ENCODE measurements around the gene RAD51B.
"Not testable (repeated sequence)": the region's sequence is repeated elsewhere in the genome, so short reads cannot be mapped to it uniquely, and the experiment has no call there.

The RAD51B gene

DNA sequence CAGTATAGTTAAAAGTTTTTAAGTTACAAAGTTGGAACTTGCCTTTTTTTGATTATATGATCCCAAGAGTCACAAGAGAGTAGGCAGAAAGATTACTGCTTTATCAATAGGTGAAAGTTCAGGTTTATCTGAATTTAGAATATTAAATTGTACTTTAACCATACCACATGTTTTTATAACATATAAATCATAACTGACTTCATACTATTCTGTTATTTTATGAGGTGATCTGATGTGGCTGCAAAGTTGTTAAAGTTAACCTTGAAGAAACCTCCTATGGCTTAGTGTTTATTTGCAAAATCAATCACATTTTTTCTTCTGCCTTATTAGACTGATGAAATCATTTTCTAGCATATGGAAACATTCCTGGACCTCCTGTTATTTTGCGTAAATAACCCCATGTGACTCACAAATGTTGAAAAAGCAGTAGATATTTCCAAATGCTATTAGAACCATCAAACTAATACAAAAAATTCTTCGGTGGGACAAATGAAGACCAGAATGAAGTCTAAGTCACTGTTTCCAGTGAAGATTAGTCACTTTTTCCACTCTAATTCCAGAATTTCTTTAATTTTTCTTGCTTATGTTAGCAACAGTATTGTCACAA is 132.1 kb downstream of the RAD51B start:
- FAIRE-seq = no peak

DNA sequence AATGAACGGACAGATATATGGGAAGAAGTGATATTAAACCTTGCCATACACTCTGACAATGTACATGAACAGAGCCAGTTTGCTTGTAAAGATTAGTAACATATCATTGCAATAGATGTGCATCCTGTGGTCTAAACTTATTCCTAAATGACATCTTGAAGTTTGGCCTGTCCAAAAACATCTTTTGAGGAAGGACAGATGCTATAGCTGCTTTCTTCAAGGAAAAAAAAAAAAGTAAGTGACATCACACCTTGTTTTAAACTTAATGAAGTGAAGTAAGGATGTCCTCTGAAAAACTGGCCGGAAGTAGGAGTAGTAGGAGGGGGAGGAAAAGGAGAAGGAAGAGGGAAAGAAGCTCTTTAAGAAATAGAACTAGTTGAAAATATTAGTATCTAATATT is 132.8 kb downstream of the RAD51B start:
- no peak for FAIRE-seq

DNA sequence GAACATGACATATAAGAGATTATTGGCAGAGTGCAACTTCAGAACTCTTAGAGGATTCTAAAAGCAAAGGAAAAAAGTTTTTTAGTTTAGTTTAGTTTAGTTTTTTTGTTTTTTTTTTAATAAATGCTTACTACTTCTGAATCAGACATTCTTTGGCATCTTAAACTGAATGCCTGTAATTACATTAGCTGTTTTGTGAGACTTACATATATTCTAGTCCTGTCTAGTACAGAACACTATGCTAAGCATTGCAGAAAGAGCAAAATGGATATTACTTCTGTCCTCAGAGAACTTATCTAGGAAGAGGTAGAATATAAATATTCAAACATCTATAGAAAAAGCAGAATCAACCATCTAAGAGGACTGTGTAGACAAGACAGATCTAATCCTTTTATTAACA is 133.2 kb downstream of the RAD51B start:
- FAIRE-seq = no peak

DNA sequence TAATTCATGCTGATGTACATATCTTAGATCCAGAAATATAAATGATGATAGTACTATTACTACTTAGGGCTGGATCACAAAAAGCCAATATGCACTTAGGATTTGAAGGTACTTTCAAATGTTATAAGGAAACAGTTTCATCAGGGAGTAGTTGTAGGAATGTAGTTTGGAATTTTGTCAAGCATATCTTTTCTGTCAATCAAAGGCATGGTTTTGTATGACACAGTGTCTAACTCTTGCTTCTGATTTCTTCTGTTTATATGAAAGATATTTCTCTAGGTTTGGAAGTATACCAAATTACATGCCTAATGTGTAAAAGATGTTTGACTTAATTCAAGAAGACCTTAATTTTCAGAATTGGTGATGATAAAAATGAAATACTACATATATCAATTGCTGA is 135.7 kb downstream of the RAD51B start:
- peak; percentile 31 for FAIRE-seq

DNA sequence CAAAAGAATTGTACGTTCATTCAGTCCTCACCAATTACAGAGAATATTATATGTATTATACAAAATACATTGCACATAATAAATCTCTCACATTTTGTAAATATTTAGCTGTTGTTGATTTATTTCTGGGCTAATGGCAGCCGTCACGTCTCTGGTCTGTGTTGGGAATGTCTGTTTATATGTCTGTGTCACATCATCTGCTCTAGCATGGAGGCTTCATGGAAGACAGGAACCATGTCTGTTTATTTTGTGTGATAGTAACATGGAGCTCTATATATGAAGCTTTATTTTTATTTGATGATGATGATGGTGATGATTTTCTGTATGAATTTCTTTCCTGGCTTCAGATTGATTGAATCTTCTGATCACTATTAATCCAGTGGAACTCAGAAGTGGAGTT is 138.4 kb downstream of the RAD51B start:
- FAIRE-seq = no peak

DNA sequence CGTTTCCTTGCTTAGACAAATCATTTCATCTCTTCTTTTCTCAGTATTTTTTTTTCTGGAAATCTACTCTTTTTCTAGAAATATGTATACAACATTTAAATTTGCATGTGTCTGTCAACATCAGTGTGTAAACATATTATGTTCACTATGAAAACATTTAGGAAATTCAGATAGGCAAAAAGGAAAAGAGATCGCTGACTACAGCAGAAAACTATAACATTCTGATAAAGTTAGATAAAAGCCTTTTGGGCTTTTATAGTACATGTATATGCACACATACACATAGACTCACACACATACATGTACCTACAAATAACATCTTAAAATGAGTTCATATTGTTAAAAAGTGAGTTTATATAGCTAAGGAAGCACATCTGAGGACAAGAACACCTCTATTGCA is 142.1 kb downstream of the RAD51B start:
- peak; percentile 14 for FAIRE-seq

DNA sequence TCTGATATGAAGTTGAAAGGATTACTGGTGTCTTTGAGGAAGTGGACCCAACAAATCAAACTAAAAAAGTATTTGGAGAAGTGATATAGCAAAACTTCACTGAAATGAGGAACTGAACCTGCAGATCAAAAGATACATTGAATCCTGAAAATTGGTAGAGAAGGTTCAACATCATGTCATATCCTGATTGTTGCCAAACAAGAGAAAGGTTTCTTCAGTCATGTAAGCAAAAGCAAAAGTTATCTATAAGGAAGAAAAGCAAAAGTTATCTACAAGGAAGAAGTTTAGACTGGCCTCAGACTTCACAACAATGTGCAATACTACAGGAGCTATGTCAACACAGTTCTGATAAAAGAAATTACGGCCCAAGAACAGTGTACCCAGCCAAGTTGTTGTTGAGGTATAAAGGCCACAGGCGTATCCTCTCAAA is 142.7 kb downstream of the RAD51B start:
- peak; percentile 93 for FAIRE-seq

DNA sequence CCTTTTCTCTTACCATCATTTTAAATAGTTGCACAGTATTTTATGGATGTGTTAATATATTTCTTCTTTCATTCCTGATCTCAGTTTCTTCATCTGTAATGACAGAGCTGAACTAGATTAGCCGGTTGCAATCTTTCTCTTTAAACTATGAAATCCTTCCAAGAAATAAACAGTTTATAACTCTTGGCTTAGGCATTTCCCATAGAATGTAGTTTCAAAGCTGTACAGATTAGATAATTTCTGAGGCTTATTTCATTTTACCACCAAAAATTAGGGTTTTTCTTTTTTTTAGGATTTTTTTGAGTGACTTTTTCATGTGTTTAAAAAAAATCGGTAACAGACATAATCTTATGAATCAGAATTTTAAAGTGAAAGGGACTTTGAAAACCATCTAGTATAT is 144.0 kb downstream of the RAD51B start:
- no peak for FAIRE-seq

DNA sequence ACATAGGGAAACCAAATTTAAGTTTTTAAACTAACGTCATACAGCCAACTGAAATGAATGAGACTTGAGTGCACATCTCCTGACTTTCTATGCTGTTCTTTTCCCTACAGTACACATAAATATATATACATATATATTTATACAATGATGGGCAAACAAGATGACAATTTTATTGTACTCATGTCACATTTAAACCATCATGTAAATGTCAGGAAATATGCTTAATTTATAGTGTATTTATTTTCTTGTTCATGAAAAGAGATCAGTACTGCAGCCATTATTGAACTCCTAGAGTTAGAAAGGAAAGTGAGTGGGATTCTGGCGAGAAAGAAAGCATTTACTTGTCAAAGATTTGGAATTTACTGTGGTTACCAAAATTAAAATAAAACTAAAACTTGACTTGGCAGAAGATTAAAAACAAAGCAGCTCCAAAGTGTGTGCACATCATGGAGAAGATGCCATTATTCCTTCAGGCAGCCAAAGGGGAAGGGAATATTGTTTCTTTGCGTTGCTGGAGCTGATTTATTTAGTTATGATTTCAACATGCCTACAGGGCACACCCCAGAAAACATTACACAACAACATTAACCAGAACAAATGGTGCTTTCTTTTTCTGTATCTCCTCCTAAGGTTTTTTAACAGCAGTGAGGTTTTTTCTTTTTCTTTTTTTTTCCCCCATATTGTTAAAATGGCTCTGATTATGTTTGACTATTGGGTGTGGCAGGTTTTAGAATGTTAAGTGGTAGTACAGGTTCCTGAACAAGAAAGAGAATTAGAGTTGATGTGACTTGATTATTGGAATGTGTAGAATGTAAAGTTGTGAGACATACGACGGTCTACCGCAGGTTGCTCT is 144.6 kb downstream of the RAD51B start:
- FAIRE-seq = peak; percentile 88

DNA sequence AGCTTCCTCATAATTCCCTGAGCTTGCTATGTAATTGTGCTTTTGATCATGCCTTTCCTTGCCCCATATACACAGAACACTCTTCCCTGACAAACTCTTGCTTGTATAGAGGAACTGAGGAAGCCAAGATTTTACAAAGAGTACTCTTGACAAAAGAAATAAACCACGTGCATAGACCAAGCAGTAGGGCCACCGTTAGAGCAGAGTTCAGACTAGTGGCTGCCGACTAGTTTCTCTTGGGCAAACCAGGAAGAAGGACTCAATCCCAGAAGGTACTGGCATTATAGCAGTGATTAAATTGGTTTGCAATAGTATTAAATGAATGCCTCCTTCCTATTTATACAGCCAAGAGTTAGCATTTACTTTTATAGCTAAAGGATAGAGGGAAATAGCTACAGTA is 146.1 kb downstream of the RAD51B start:
- FAIRE-seq = no peak

DNA sequence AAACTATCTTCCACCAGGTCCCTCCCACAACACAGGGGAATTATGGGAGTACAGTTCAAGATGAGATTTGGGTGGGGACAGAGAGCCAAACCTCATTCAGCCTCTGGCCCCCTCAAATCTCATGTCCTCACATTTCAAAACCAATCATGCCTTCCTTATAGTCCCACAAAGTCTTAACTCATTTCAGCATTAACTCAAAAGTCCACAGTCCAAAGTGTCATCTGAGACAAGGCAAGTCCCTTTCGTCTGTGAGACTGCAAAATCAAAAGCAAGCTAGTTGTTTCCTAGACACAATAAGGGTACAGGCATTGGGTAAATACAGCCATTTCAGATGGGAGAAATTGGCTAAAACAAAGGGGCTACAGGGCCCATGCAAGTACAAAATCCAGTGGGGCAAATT is 147.6 kb downstream of the RAD51B start:
- no peak for FAIRE-seq

DNA sequence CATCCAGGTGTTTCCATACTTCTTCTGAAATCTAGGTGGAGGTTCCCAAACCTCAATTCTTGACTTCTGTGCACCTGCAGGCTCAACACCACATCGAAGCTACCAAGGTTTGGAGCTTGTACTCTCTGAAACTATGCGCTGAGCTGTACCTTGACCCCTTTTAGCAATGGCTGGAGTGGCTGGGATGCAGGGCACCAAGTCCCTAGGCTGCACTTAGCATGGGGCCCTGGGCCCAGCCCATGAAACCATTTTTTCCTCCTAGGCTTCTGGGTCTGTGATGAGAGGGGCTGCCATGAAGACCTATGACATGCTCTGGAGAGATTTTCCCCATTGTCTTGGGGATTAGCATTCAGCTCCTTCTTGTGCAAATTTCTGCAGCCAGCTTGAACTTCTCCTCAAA is 148.4 kb downstream of the RAD51B start:
- FAIRE-seq = not testable (repeated sequence)

DNA sequence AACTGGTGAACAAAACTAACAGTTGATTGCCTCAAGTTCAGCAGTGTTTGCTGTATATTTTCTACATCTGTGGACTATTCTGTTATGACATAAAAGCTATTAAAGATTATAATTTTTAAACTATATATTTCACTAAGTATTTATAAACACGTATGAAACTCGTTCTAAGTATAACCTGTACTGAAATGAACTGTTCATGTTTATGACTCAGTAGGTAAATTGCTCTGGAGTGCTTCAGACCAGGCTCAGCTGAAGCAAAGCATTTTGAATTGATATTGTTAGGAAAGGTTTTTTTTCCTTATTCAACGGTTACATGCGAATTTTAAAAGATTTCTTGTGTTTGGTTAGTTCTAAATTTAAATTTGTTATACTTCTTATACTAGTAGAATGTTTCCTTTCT is 151.3 kb downstream of the RAD51B start:
- FAIRE-seq = no peak

DNA sequence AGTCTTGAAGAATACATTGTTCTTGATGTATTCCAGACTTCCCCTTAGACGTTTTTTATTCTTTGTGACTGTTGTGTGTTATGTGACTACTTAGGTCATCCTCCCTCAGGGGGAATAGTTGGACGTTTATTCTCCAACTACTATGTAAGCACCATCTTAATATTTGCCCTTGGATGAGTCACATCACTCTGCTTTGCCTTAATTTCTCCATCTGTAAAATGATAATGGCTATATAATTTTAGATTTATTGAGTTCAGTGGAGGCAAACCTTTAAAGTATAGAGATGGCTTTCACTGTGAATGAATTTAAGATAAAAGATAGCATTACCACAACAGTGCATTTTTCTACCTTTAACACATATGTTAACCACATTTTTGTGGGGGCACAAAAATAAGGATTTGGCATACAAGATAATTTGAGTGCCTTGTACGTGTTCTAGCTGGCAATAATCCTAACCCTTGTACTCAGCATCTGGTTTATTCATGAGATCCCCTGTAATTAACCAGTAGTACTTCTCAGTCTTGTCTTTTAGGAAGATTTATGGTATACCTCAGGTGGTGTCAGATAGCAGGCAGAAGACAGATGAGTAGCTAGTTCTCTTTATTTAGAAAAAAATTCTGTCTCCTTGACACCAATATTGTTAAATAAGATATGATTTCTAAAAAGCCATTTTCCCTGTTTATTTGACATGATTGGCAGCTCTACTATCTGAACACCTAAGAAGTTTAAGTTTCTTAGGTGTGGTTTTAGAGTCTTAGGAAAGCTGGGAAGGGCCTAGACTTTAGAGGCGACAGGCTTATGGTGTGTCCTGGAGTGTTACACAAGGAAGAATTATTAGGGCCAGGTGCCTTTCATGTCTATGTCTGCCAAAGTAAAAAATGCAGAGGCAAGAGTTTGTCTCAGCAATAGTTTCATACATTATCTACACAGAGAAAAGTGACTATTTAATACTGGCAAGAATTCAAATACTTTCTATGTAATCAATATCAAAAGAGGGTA is 152.3 kb downstream of the RAD51B start:
- FAIRE-seq = no peak

DNA sequence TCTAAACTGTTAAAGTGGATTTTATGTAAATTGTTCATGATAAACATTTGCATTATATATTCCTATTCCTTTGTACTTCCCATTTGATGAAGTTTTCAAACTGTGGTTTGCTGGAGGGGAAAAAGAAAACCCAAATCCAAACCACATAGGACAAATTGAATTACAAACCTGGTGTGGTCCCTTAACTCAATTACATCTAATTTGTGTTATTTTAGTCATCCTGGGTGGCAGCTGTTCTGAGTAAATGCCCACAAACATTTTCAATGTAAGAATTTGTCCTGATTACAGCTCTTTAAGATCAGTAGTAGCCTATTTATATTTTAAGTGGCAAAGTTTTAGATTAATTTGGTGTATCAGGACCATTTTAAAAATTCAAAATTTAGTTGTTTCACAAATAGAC is 153.9 kb downstream of the RAD51B start:
- FAIRE-seq = no peak

DNA sequence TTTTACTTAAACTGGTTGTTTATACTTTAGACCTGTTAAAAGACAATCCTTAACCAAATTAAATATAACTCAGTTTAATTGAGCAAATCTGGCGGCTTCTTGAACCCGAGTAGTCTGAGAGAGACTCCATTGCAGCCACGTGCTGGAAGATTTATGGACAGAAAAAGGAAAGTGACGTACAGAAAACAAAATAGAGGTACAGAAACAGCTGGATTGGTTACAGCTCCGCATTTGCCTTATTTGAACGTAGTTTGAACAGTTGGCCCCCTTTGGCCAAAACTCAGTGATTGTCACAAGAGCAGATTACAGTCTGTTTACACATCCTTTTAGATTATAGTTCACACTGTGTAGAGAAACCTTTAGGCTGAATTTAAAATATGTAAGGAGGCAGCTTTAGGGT is 155.9 kb downstream of the RAD51B start:
- FAIRE-seq = no peak

DNA sequence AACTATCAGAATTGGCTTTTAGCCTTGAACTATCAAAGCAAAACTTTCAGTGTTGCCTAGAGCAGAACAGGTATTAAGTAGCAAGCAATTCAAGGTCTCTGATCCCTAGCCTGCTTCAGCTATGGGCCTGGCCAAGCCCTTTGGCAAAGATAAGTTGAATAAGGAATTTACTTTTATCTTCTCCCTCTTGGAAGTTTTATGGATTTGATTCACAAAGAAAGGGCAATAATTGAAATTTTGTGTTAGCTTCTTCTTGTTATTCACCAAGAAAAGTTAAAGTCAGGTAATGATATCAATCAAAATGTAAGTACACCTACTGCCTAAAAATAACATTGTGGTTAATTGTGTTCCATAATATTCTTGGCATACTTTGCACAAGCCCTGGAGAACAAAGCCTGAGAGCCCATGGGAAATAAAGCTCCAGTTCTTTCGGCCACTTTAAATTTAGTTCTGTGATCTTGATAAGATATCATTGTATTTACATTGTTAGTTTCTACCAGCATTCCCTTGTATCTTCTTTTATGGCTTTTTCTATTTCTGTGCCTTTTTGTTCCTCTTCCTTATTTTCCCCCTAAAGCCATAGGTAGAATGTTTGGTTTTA is 158.0 kb downstream of the RAD51B start:
- FAIRE-seq = no peak

DNA sequence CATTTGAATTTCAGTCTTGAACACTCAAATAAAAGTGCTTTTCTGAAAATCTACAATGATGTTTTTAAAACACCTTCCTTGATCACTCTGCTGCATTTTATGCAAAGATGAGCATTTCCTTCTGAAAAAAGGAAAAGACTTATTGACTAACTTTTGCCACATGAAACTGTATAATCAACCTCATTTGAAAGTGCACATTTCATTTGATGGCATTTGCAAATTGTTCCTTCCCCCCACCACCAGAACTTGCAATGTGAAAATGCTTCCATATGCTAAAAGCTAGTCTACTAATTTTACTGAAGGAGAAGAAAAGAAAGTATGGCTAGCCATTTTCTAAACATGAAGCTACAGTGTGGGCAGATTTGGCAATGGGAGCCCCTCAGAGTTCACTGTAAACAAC is 159.2 kb downstream of the RAD51B start:
- no peak for FAIRE-seq

DNA sequence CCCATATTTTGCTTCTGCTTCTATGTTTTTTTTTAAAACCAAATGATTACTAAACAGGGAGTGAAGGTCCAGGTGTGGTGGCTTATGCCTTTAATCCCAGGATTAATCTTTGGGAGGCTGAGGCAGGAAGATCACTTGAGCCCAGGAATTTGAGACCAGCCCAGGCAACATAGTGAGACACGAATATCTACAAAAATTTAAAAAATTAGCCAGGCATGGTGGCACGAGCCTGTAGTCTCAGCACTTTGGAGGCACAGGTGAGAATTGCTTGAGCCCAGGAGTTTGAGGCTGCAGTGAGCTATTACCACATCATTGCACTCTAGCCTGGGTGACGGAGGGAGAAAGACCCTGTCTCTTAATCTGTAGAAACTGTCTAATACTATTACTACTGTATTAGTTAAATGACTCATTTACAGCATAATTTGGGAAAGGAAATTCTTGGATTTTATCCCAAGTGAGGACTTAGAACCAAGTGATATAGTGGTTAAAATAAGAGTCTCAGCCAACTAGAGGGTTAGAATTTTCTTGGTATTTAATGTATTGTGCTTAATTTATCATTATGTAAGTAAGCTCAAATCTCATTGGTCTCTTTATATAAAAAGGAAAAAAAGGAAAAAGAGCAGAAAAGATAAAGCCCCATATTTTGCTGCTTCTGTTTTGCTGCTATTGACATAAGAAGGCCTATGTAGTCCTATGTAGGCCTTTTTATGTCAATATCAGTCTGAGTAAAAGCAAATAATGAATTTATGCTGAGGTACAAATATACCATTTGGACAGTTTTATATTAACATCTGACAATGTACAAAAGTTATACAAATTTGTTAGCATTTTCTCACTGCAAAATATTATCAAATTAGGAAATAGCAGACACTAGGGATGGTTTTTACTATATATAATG is 163.4 kb downstream of the RAD51B start:
- FAIRE-seq = no peak

DNA sequence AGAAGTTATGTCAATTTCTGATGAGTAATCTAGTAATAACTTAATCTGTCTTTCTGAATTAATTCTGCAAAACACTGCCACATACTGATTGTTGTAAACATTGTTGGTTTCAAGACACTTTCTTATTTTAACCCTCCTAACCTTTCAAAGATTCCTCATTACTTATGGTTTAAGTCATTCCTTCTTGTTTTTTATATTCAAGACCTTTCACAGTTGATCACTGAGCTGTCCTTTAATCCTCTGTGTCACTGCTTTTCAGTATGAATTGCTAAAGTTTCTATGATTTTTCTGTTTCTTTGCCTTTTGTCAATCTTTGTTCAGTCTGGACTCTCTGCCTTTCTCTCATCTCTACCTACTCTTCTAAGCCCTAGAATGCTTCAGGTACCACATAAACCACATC is 164.7 kb downstream of the RAD51B start:
- no peak for FAIRE-seq

DNA sequence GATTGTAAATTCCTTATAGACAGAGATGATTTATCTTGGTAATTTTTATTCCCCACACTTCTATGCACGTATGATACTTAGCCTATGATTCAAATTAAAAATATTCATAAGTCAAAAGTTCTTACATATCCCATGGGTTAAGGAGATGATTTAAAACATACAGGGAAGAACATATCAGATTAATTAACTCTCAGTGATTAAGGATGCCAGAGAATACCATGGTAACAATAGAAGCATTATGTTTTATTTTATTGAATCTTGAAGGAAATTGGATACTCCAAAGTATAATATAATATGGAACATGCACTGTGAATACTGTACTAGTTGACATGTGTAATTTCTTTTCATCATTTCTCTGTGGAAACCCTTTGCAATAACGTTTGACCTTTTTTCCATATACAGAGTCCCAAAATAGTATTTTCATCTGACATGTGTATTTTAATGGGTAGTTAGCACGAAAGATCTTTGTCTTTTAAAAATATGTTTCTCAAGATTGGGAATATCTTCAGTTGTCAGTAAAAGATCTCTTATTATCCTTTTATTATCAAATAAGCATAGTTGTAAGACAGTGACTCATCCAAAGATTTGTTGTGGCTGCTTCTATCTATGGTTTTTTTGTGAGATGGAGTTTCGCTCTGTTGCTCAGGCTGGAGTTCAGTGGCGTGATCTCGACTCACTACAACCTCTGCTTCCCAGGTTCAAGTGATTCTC is 166.7 kb downstream of the RAD51B start:
- FAIRE-seq = no peak
